Panc1 (cell line): Measurements from ENCODE around the gene TMEM117.

Experiments used
- POLR2AphosphoS5 ChIP-seq: IDR thresholded peaks from 2 replicates; pipeline ENCODE4 v1.6.1; 2012; ENCODE audit warnings: mild to moderate bottlenecking, low read depth, low read length, moderate library complexity
- TF ChIP-seq, protein P1 (sequence below): fragments of 450-650 bp; IDR thresholded peaks from 2 replicates; pipeline ENCODE4 v1.5.1; 2017; ENCODE audit warnings: mild to moderate bottlenecking

DNA sequence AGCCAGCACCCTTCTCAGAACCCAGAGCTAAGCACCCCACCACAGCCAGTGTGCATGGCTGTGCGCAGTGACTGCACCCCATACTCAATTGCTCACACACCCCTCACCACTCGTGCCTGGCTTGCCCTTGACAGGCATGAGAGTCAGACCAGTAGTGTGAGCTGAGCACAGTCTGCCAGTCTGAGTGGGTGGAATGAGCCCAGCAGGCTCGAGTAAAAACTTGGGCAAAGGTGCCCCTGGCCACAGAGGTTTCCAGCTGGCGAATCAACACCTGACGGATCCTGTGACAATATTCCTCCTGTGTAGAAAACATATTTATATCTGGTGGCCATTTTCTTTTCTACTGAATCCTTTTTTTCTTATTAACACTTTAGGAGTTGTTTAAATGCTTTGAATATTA, 202.5 kb downstream of the TMEM117 start:
- TF ChIP-seq, protein P1, sequence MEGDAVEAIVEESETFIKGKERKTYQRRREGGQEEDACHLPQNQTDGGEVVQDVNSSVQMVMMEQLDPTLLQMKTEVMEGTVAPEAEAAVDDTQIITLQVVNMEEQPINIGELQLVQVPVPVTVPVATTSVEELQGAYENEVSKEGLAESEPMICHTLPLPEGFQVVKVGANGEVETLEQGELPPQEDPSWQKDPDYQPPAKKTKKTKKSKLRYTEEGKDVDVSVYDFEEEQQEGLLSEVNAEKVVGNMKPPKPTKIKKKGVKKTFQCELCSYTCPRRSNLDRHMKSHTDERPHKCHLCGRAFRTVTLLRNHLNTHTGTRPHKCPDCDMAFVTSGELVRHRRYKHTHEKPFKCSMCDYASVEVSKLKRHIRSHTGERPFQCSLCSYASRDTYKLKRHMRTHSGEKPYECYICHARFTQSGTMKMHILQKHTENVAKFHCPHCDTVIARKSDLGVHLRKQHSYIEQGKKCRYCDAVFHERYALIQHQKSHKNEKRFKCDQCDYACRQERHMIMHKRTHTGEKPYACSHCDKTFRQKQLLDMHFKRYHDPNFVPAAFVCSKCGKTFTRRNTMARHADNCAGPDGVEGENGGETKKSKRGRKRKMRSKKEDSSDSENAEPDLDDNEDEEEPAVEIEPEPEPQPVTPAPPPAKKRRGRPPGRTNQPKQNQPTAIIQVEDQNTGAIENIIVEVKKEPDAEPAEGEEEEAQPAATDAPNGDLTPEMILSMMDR: no peak
- no peak for TF ChIP-seq POLR2AphosphoS5
